HCT116 (cell line): ENCODE data around the gene CCDC92B.

Experiments
- ATF3 ChIP-seq: IDR thresholded peaks from 2 replicates; pipeline ENCODE4 v1.6.1; 2012
- CEBPB ChIP-seq: IDR thresholded peaks from 2 replicates; pipeline ENCODE4 v1.6.1; 2012; ENCODE audit warnings: low read depth
- CTCF ChIP-seq, 3 experiments: fragments of 200-600 bp in 1 of 3; sonication (generic) in 1 of 3; IDR thresholded peaks in 2 of 3; conservative IDR thresholded peaks in 1 of 3; 2 replicates each; pipeline ENCODE4 v1.5.1; 2012 to 2017; ENCODE audit warnings: low read depth in 2 of 3, low read length in 2 of 3, antibody characterized with exemption in 1 of 3, borderline replicate concordance in 1 of 3, control low read depth in 1 of 3, mild to moderate bottlenecking in 1 of 3, mixed read lengths in 1 of 3, mixed run types in 1 of 3, moderate library complexity in 1 of 3; ENCODE audit not compliant: insufficient read depth in 1 of 3
- EZH2 ChIP-seq: fragments of 200-600 bp; sonication (generic); IDR thresholded peaks from 2 replicates; pipeline ENCODE4 v1.6.1; 2017; ENCODE audit warnings: antibody characterized with exemption, mixed run types
- JUND ChIP-seq: IDR thresholded peaks from 2 replicates; pipeline ENCODE4 v1.6.1; 2012
- MAX ChIP-seq: IDR thresholded peaks from 2 replicates; pipeline ENCODE4 v1.6.1; 2012
- POLR2AphosphoS5 ChIP-seq: IDR thresholded peaks from 2 replicates; pipeline ENCODE4 v1.6.1; 2011; ENCODE audit warnings: mild to moderate bottlenecking, low read depth, low read length, moderate library complexity
- REST ChIP-seq: IDR thresholded peaks from 2 replicates; pipeline ENCODE4 v1.6.1; 2012; ENCODE audit warnings: low read depth
- SIN3A ChIP-seq: IDR thresholded peaks from 2 replicates; pipeline ENCODE4 v1.6.1; 2012; ENCODE audit warnings: low read depth
- ZNF274 ChIP-seq: fragments of 200-500 bp; sonication (Bioruptor generic); IDR thresholded peaks from 2 replicates; pipeline ENCODE4 v1.6.1; 2014; ENCODE audit warnings: mild to moderate bottlenecking, low read depth, low read length, inconsistent platforms

- TF ChIP-seq CEBPB (no peak), CTCF (IDR thresholded peaks at IDR 0.05 in 2 of 3, conservative IDR thresholded peaks at IDR 0.05 in 1 of 3; ENCODE audit: borderline replicate concordance in 1 of 3, insufficient read depth in 1 of 3, low read depth in 2 of 3, low read length in 2 of 3) (no peak), SIN3A (no peak), ZNF274 (no peak), POLR2AphosphoS5 (no peak), JUND (no peak), ATF3 (no peak), MAX (no peak), REST (no peak), EZH2 (no peak)
Observed at GRCh38 chr17:2710803-2711607, 38.4 kb downstream of the CCDC92B start.
